Stimulated activated CD8-positive, alpha-beta memory T cell treated with anti-CD3 and anti-CD28 coated beads, Interleukin-12 subunit alpha, Interleukin-12 subunit beta, amount 100 ng/mL, for 24 hours (primary cell): ENCODE data around the gene ENPP3.

Experiments
- DNase-seq: peaks from one replicate; pipeline ENCODE4 v3.0.0-alpha.2; 2020; ENCODE audit errors: extremely low read depth

Gene ENPP3

DNA sequence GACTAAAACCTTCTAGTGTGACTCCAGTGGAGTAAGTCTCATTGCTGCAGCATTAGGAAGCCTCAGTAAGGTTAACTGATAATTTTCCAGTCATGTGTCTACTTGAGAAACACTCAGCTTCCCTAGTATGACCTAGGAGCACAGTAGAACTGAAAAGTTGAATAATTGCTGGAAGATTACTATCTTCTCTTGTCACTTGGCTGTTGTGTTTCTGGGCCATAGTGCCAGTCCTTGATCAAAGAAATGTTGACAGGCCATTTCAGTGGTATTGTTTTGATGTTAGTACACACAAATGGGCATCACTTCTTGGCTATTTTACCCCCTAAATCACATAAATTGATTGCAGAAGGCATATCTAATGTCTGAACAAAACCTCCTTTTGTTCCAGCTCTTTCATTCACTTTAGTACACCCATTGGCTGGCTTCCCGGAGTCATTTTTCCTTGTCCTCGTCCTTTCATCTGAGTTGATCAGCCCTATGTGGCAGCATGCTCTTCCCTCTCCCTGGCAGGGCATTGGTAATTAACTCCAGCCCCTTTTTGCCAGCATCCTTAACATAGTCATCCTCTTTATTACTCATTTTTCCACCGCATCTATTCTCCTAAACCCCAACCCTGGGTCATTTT lies 6.0 kb downstream of the ENPP3 start:
- no peak for DNase-seq

DNA sequence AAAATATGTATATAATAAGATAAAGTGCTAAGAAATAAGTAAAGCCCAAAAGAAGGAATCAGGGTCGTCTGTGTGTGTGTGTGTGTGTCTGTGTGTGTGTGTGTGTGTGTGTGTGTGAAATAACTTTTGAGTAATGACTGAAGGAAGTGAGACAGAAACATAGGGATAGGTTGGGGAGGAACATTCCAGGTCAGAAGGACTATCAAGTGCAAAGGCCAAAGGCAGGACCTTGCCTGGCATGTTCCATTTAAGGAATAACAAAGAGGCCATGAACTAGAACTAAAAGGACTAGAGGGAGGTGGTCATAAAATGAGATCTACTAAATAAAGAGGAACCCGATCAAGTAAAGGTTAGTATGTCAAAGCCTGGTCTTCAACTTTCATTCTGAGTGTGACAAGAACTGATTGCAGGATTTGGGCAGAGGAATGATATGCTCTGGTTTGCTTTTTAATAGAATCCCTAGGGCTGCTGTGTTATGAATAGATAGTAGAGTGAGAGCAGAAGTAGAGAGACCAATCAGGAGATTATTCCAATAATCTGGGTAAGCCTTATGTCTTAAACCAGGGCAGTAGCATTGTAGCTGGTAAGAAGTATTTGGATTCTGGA lies 6.9 kb downstream of the ENPP3 start:
- no peak for DNase-seq

DNA sequence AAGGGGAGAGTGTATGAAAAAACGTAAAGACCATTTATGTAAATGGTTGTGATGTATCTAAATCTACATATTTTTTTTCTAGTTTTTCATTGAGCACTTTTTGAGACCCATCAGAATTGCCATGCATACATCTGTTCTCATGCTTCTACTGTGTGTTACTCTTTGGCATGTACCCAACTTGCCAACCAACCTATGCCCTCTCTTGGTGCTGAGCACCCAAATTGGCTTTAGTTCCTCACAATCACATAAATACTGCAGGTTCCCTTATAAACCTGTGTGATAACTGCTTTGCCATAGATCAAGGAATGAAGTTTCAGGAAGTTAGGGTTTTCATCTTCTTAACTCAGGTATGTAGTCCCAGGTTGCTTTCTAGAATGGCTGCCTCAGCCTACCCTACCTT lies 7.8 kb downstream of the ENPP3 start:
- DNase-seq = no peak

DNA sequence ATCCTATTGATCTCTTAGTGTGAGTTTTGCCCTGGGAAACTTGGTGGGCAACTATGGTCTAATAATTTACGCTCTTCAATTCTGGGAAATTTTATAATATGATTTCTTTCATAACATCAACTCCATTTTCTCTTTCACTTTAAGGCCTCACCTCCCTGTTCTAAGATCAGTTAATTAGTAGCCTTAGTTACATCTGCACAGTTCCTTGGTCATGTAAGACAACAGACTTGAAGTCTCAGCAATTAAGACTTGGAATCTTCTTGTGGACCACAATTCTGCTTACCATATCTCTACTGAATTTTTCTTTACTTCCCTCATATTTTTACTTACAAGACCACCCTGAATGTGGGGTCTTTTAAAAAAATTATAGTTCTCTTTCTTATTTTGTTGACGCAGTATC lies 8.7 kb downstream of the ENPP3 start:
- no peak for DNase-seq

DNA sequence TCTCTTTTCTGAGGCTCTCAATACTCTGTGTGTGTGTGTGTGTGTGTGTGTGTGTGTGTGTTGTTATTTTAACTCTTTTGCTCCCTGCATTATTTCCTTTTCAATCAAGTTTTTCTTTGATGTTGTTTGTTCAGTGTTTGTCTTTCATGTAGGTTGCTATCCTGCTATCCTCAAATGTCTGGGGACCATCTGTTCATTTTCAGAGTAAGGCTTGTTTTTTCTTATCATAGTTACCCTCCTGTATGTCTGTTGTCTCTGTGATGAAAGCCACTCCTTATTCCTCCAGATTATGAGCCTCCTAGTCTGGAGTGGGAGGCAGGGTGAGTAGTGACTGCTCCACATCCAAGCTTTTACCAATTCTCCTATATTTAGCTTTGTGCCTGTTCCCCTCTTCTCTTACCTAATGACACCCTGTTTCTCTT lies 9.2 kb downstream of the ENPP3 start:
- DNase-seq = no peak

DNA sequence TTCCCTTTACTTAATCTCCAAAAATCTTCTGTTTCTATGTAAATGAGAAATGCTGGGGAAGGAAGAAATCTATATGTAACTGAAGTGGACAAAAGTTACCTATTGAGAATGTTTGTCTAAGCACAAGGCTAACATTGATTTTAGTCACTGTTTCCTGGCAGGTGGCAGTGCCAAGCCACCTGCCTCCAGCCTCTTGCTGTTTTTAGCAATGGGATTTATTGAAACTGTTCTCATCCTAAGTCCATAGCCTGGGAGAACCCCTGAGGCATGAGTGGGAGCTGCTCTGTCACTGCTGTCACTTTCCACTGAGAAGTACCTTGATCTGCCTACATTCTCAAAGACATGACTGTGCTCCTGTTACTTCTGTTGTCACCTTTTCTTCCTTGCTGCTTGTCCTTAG lies 14.7 kb downstream of the ENPP3 start:
- DNase-seq = no peak

DNA sequence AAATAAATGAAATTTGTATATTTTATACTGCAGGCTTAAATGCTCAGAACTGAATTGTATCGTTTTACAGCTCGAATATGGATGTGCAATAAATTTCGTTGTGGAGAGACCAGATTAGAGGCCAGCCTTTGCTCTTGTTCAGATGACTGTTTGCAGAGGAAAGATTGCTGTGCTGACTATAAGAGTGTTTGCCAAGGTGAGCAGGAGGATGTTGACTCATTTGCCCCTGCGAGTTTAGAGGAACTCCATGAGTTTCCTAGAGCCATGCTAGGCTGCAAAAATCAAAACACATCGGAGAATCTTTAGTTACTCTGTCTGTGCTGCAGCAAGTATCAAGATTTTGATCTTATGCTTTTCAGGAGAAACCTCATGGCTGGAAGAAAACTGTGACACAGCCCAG lies 15.4 kb downstream of the ENPP3 start:
- DNase-seq = no peak

DNA sequence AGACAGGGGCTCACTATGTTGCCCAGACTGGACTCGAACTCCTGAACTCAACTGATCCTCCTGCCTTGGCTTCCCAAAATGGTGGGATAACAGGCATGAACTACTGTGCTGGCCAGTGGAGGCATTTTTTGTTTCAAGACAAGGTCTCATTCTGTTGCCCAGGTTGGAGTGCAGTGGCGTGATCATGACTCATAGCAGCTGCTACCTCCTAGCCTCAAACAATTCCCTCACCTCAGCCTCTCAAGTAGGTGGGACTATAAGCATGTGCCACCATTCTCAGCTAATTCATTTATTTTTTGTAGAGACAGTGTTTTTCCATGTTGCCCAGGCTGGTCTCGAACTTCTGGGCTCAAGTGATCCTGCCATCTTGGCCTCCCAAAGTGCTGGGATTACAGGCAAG lies 17.2 kb downstream of the ENPP3 start:
- DNase-seq = no peak

DNA sequence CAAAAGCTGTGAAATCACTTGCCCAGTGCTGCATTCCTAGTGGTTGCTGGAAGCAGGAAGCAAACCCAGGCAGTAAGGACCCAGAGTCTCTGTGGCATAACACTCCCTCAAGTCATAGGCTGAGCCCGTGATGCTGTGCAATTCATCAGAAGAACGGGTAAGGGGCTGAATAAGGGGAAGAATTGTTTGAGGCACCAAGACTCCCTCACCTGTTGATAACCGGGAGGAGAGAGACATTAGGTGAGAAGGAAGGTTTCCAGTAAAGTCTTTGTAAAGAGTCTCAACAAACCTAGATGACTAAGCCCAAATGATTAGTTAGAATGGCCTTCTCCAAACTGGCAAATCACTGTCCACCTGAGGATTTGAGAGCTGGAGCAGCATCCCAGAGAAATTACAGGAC lies 18.3 kb downstream of the ENPP3 start:
- DNase-seq = no peak

DNA sequence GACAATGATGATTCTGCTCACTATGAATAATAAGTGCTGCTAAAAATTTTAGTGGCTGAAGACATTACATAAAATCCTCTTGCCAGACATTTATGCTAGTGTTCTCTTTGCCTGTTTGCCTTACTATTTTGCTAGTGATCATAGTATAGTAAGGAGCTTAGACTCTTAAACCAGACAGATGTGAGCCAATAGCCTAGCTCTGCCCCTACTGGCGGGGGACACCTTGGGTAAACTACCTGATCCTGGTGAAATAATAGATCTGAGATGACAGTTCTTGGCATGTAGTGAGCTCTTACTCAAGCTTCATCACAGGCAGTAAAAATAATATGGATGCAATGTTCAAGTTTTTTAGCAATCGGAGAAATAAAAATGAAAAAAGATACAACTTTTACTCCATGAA lies 18.8 kb downstream of the ENPP3 start:
- DNase-seq = no peak

DNA sequence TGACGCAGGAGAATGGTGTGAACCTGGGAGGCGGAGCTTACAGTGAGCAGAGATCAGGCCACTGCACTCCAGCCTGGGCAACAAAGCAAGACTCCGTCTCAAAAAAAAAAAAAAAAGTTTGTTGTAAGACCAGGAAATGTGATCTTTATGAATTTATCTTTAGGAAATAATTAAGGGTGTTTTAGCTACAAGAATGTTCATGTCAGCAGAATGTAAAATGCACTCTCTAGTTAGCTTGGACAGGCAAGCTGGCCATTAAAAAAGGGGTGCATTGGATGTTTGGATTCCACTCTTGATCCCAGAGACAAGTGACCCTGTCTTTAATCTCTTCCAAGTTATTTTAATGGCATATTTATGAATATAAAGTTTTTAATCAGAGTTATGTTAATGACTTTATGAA lies 19.6 kb downstream of the ENPP3 start:
- no peak for DNase-seq

DNA sequence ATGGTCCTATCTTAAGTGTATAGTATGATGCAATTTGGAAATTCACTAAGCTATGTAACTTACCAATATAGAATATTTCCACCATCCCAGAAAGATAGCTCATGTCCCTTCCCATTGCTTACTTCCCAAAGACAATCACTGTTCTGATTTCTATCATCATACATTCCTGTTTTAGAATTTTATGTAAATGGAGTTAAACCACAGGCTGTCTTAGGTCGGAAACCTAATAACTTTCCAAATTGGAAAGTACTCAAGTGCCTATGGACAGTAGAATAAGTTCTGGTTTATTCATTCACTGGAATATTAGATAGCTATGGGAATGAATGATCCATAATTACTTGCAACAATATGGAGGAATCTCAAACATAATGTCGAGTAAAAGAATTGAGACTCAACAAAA lies 20.1 kb downstream of the ENPP3 start:
- DNase-seq = no peak

DNA sequence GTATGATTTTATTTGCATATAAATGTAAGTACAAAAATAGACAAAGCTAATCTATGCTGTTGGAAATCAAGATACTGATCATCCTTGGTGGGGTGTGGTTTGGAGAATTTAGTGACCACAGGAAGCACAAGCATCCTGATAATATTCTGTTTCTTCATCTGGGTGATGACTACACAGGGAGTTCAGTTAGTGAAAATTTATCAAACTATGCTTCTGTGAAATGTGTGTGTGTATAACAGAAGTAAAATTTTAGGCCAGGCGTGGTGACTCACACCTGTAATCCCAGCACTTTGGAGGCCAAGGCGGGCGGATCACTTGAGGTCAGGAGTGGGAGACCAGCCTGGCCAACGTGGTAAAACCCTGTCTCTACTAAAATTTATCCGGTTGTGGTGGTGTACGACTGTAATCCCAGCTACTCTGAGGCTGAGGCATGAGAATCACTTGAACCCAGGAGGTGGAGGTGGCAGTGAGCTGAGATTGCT lies 20.6 kb downstream of the ENPP3 start:
- no peak for DNase-seq

DNA sequence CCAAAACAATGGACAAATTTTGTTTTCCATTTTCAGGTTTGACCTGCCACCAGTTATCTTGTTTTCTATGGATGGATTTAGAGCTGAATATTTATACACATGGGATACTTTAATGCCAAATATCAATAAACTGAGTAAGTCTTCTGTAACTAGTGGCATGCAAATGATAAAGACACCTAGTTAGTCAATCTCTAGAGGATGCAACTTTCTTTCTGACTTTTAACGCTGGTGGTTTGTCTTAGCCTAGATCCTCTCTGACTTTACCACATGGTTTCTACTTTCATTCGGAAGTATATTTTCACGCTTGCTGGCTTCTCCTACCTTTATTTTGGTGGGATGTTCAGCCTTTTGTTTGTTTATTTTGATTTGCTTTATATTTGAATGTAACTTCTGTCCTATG lies 21.2 kb downstream of the ENPP3 start:
- DNase-seq = no peak

DNA sequence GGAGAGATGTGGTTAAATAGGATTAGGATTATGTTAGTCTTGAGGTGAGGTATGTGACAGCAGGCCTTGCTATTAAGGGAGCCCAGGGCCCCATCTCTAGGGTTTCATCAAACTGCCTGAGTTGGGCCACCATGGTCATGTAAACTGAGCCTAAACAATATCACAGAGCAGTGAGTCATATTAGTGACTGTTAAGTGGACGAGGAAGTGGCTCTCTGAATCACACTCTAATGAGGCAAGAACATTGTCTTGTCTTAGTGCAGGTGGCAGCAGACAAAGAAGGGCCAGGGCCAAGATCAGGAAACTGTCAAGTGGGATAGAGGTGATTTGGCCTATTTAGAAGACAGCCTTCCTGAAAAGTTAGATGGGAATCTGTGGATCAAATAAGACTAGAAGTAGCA lies 23.1 kb downstream of the ENPP3 start:
- no peak for DNase-seq

DNA sequence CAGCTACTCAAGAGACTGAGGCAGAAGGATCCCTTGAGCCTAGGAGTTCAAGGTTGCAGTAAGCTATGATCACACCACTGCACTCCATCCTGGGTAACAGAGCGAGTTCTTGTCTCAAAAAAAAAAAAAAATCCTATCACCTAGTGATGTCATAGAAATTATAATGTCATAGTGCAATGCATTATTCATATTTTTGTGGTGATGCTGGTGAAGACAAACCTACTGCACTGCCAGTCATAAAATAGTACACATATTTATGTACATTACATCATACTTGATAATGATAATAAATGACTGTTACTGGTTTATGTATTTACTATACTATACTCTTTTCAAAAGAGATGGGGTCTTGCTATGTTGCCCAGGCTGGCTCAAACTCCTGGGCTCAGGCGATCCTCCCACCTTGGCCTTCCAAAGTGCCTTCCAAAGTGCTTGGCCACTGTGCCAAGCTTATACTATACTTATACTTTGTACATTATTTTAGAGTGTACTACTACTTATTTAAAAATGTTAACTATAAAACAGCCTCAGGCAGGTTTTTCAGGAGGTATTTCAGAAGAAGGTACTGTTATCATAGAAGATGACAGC lies 26.6 kb downstream of the ENPP3 start:
- no peak for DNase-seq

DNA sequence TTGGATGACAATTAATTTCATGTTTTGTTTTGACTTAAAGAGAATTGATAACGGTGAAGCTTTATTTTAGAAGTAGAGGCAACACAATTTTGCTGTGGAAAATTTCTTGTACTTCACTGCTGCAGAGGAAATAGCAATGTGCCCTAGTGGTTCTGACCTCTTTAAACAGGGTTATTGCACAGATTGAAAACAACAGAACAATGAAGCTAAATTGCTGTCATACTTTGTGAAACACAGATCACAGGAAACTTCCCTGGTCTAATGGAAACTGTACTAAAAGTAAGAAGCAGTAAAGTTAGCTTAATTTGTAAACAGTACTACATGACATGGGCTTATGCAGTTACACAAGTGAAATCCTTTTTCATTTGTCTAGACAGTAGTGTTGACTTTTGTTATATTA lies 32.8 kb downstream of the ENPP3 start:
- no peak for DNase-seq

DNA sequence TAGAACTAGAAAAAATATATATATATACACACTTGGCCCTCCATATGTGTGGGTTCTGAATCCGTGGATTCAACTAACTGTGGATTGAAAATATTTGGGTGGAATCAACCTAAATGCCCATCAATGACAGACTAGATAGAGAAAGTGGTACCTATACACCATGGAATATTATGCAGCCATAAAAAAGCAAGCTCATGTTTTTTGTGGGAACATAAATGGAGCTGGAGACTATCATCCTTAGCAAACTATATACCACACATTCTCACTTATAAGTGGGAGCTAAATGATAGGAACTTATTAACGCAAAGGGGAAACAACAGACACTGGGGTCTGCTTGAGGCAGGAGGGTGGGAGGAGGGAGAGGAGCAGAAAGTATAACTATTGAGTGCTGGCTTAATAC lies 36.1 kb downstream of the ENPP3 start:
- no peak for DNase-seq

DNA sequence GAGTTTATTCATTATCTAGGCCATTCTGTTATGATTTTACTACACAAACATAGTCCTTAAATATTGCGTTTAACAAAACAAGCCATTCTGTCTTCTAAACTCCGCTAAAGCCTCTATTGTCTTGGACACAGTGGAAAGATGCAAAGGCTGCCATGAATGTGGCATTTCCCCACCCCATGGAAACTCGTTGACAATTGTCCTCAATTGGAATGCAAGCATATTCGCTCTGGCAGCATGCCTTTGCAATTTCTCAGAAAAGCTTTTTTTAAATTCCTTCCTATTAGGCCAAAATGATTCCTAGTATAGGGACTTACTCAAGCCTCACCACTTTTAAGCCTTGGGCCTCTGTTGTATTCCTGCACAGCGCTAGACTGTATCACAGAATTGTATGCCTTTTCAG lies 41.3 kb downstream of the ENPP3 start:
- no peak for DNase-seq

DNA sequence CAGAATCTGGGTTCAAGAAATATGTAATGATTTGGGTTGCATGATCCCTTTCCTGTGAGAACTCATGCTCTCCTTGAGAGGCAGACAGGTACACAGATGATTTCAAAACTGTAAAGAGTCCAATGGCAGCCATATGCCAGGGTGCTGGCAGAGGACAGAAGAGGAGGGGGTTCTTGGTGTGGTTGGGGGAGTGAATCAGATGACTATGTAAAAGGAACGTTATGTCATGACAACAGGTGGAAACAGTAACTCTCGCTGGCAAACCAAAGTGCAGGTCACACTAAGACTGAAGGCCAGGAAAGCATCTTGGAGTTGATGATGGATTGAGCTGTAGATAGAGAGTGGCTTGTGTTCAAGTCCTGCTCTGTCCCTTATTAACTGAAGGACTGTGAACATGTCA lies 43.8 kb downstream of the ENPP3 start:
- no peak for DNase-seq

DNA sequence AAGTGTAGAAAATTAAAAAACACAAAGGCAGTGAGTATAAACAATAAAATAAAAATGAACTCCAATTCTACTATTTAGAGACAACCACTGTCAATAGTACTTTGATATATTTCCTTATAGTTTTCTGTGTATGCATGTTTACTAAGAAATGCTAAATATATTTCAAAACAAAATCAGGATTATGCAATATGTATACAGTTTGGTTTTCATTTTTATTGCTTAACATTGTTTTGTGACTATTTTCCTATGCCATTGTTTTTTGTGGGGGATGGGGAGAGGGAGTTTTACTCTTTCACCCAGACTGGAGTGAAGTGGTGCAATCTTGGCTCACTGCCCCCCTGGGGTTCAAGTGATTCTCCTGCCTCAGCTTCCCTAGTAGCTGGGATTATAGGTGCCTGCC lies 44.5 kb downstream of the ENPP3 start:
- DNase-seq = no peak

DNA sequence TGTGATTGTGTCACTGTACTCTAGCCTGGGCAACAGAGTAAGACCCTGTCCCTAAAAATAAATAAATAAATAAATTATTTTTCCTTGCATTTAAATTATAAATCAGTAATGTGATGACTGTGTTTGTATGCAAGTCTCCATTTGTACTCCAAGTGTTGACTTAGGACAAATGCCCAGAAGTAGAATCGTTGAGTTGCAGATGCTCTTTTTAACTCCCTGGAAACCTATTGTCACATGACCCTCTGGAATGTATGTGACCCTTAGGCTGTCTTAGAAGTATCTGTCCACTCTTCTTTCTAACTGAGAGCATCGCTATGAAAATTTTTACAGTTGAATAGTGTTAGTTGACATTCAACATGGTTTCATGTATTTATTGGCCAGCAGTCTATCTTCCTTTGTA lies 45.3 kb downstream of the ENPP3 start:
- DNase-seq = no peak

DNA sequence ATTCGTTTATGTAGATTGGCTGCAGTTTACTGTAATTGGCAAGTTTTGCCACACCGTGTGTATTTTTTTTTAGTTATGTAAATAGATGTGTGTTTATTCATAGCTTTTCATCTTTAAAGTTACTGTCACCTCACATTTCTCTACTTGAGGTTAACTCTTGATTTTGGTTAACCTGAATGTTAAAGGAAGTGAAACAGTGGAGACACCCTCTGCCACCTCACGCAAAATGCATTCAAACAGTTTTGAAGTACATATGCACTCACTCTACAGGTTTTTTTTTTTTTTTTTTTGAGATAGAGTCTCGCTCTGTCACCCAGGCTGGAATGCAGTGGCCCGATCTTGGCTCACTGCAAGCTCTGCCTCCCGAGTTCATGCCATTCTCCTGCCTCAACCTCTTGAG lies 46.4 kb downstream of the ENPP3 start:
- DNase-seq = no peak
